H1 (cell line): Measurements from ENCODE around the gene CTTNBP2.

ENCODE experiments used
- CHD2 ChIP-seq: IDR thresholded peaks from 2 replicates; pipeline ENCODE4 v1.6.1; 2012; ENCODE audit warnings: low read length, improper control_type of control experiment
- EZH2 ChIP-seq: fragments of 200-600 bp; sonication (generic); IDR thresholded peaks from 2 replicates; pipeline ENCODE4 v1.7.1; 2012; ENCODE audit warnings: low read depth, mild to moderate bottlenecking, moderate library complexity, low read length, inconsistent platforms; ENCODE audit not compliant: severe bottlenecking
- GABPA ChIP-seq: IDR thresholded peaks from 2 replicates; pipeline ENCODE4 v1.6.1; 2011; ENCODE audit warnings: mild to moderate bottlenecking, low read length, moderate library complexity, borderline replicate concordance; ENCODE audit not compliant: insufficient read depth
- JUN ChIP-seq: IDR thresholded peaks from 2 replicates; pipeline ENCODE4 v1.6.1; 2011; ENCODE audit warnings: low read depth, mild to moderate bottlenecking, improper control_type of control experiment, low read length
- JUND ChIP-seq: IDR thresholded peaks from 2 replicates; pipeline ENCODE4 v1.6.1; 2011; ENCODE audit warnings: mild to moderate bottlenecking, improper control_type of control experiment, low read length
- MAFK ChIP-seq: IDR thresholded peaks from 2 replicates; pipeline ENCODE4 v1.6.1; 2012; ENCODE audit warnings: low read depth, mild to moderate bottlenecking, improper control_type of control experiment, low read length
- POLR2A ChIP-seq, 2 experiments: IDR thresholded peaks; 1 replicate in 1 of 2; 2 replicates in 1 of 2; pipeline ENCODE4 v1.6.1; 2011; ENCODE audit warnings: low read depth in 2 of 2, low read length in 2 of 2, mild to moderate bottlenecking in 2 of 2; ENCODE audit errors: control extremely low read depth in 1 of 2
- RXRA ChIP-seq: IDR thresholded peaks from 2 replicates; pipeline ENCODE4 v1.6.1; 2011; ENCODE audit warnings: low read depth, mild to moderate bottlenecking, low read length, moderate library complexity; ENCODE audit not compliant: insufficient read depth
- SRF ChIP-seq: IDR thresholded peaks from 2 replicates; pipeline ENCODE4 v1.6.1; 2011; ENCODE audit warnings: mild to moderate bottlenecking, low read depth, low read length, moderate library complexity
- TAF7 ChIP-seq: optimal IDR thresholded peaks from 2 replicates; pipeline ENCODE3; 2011; ENCODE audit warnings: low read depth, mild to moderate bottlenecking, inconsistent platforms, low read length, moderate library complexity, borderline replicate concordance
- TEAD4 ChIP-seq: IDR thresholded peaks from 2 replicates; pipeline ENCODE4 v1.6.1; 2012; ENCODE audit warnings: low read depth, low read length, inconsistent platforms, mixed read lengths
- ZNF274 ChIP-seq: IDR thresholded peaks from 2 replicates; pipeline ENCODE4 v1.7.0; 2012; ENCODE audit warnings: low read length, borderline replicate concordance; ENCODE audit errors: extremely low read depth
- TF ChIP-seq, protein P1 (sequence below), 3 experiments: IDR thresholded peaks; 1 replicate in 2 of 3; 2 replicates in 1 of 3; pipeline versions ENCODE4 v1.5.1 to v1.6.1; 2011; ENCODE audit warnings: low read length in 3 of 3, mild to moderate bottlenecking in 3 of 3, inconsistent platforms in 2 of 3, low read depth in 1 of 3, moderate library complexity in 1 of 3; ENCODE audit not compliant: insufficient read depth in 1 of 3; ENCODE audit errors: control extremely low read depth in 1 of 3

DNA sequence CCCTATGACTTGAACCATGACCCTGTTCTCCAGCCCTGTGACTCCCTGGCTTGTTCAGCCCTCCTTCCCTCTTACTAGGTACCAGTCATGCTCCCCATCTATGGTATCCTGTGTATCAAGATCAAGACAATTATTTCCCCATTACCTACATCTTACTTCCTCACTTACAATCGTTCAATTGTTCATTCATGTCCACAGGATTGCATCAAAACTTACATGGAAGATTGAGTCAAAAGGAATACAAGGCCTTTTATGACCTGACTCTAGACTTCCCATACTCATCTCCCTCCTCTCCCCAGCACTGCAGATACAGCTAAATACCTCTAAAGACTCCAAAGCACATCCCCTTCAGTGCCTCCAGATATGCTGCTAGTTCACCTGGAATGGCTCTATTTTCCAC, 109.2 kb downstream of the CTTNBP2 start:
- no peak for TF ChIP-seq POLR2A (IDR thresholded peaks at IDR 0.05; ENCODE audit: control extremely low read depth in 1 of 2, low read depth in 2 of 2, low read length in 2 of 2)
- TF ChIP-seq GABPA: no peak
- TF ChIP-seq JUND: no peak
- TF ChIP-seq, protein P1, sequence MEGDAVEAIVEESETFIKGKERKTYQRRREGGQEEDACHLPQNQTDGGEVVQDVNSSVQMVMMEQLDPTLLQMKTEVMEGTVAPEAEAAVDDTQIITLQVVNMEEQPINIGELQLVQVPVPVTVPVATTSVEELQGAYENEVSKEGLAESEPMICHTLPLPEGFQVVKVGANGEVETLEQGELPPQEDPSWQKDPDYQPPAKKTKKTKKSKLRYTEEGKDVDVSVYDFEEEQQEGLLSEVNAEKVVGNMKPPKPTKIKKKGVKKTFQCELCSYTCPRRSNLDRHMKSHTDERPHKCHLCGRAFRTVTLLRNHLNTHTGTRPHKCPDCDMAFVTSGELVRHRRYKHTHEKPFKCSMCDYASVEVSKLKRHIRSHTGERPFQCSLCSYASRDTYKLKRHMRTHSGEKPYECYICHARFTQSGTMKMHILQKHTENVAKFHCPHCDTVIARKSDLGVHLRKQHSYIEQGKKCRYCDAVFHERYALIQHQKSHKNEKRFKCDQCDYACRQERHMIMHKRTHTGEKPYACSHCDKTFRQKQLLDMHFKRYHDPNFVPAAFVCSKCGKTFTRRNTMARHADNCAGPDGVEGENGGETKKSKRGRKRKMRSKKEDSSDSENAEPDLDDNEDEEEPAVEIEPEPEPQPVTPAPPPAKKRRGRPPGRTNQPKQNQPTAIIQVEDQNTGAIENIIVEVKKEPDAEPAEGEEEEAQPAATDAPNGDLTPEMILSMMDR (IDR thresholded peaks at IDR 0.05; ENCODE audit: control extremely low read depth in 1 of 3, insufficient read depth in 1 of 3, low read depth in 1 of 3, low read length in 3 of 3): no peak
- no peak for TF ChIP-seq ZNF274
- TF ChIP-seq TAF7: no peak
- TF ChIP-seq TEAD4: no peak
- TF ChIP-seq EZH2: no peak
- no peak for TF ChIP-seq RXRA
- TF ChIP-seq CHD2: no peak
- no peak for TF ChIP-seq JUN
- TF ChIP-seq SRF: no peak
- no peak for TF ChIP-seq MAFK
